B cell (primary cell): ENCODE results near the gene HYLS1.

ENCODE experiments used
- EZH2 ChIP-seq: IDR thresholded peaks from 2 replicates; pipeline ENCODE4 v1.6.1; 2012; ENCODE audit warnings: borderline replicate concordance, low read depth, mild to moderate bottlenecking, moderate library complexity, low read length; ENCODE audit not compliant: insufficient read depth, poor library complexity, severe bottlenecking
- TF ChIP-seq, protein P1 (sequence below): fragments of 200-600 bp; IDR thresholded peaks from one replicate; pipeline ENCODE4 v1.8.0; 2022; ENCODE audit warnings: antibody characterized with exemption, mild to moderate bottlenecking

DNA sequence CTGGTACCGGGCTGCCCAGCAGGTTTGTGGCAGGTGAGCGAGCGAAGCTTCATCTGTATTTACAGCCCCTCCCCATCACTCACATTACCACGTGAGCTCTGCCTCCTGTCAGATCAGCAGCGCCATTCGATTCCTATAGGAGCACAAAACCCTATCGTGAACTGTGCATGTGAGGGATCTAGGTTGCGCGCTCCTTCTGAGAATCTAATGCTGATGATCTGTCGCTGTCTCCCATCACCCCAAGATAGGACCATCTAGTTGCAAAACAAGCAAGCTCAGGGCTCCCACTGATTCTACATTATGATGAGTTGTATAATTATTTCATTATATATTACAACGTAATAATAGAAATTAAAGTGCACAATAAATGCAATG lies 42.6 kb downstream of the HYLS1 start:
- TF ChIP-seq, protein P1, sequence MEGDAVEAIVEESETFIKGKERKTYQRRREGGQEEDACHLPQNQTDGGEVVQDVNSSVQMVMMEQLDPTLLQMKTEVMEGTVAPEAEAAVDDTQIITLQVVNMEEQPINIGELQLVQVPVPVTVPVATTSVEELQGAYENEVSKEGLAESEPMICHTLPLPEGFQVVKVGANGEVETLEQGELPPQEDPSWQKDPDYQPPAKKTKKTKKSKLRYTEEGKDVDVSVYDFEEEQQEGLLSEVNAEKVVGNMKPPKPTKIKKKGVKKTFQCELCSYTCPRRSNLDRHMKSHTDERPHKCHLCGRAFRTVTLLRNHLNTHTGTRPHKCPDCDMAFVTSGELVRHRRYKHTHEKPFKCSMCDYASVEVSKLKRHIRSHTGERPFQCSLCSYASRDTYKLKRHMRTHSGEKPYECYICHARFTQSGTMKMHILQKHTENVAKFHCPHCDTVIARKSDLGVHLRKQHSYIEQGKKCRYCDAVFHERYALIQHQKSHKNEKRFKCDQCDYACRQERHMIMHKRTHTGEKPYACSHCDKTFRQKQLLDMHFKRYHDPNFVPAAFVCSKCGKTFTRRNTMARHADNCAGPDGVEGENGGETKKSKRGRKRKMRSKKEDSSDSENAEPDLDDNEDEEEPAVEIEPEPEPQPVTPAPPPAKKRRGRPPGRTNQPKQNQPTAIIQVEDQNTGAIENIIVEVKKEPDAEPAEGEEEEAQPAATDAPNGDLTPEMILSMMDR: no peak
- no peak for TF ChIP-seq EZH2
